Stimulated activated CD8-positive, alpha-beta memory T cell treated with anti-CD3 and anti-CD28 coated beads, Interleukin-4, amount 100 ng/mL, for 4 hours (primary cell): ENCODE measurements around the gene GSTO2.

Source experiments
- DNase-seq, 2 donors: peaks; one replicate each; pipeline ENCODE4 v3.0.0-alpha.2; 2020; ENCODE audit warnings: low read depth in 2 of 2, low spot score in 1 of 2

GSTO2 gene

GRCh38 chr10:104279550-104280259 lies 10.7 kb downstream of the GSTO2 start:
- no peak for DNase-seq

DNA sequence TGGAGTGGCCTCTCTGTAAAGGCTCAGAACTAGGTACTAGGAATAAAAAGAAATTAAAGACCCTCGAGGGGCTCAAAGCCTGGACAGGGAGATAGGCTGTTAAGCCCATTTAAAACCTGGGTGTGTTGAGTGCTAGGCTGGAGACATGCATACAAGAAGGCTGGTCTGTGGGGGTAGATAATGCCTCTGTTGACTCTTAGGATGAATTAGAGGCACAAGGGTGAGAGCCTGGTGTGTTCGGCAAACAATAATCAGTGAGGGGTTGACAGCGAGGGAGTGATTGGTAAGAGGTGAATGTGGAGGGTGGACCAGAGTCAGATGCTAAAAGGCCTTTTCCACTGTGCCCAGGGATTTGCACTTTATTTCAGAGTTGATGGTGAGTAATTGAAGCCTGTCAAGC lies 12.7 kb downstream of the GSTO2 start:
- no peak for DNase-seq

DNA sequence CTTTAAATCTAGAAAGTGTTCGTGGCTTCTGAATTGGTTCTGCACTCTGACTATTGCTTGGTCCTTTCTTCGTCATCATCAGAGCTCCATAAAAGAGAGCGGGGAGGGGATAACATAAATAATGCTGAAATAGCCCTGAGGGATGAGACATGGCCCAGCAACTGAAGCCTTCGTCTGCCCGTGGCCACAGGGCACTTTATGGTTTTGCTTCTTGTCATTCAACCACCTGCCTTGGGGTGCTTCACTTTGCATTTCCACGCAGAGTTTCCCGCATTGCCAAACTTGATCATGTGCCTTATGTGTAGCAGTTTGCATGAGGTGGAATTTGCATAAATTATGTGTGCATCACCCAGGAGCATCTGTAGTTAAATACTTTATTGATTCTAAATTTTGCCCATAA lies 15.9 kb downstream of the GSTO2 start:
- DNase-seq = no peak

GRCh38 chr10:104286939-104287338 lies 18.0 kb downstream of the GSTO2 start:
- no peak for DNase-seq

GRCh38 chr10:104288355-104288754 lies 19.4 kb downstream of the GSTO2 start:
- DNase-seq = no peak

DNA sequence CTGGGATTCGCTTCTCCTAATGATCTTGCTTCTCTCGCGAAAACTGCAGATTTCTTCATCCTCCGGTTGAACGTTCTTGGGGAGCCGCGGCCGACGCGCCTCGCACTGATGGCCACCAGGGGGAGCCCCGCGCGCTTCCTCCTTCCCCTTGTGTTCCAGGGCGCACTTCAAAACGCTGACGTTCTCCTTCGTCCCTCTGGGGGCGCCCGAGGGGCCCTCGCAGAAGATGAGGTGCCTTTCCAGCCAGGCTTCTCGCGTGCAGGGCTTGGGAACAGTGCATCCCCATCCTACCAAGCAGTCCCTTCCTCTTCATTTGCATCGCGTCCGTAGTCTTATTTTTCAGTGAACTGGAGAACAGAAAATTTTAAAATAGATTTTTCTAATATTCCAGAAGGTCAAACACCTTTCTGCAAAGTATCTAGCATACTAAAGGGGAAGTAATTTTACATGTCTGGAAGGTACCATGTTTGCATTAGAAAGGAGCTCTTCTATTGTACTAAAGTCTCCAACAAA lies 22.5 kb downstream of the GSTO2 start:
- DNase-seq = peak; percentile 69 to 83

GRCh38 chr10:104293011-104293410 lies 24.0 kb downstream of the GSTO2 start:
- DNase-seq = no peak

DNA sequence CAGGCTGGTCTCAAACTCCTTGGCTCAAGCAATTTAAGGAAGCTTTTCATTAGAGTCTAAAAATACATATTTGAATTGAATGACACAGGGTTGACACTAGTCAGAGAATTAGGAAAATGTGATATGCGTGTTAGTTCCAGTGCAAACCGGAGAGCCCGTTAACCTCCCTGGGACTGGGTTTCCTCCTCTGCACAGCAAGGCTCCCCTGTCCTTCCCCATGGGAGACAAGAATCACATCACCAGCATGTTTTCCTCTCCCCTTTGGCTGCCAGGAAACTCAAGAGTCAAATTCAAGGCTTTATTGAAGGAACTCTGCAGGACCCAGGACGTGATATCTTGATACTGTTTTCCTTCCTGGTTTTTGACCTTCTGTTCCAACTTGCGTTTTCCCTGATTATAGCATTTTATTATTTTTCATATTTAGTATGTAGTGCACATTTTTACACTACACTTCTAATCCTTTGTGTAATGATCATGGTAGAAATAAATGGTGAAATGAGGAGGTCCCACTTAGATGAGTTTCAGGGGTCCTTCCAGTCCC lies 24.9 kb downstream of the GSTO2 start:
- no peak for DNase-seq

- DNase-seq = no peak
Observed at GRCh38 chr10:104296687-104297436, 27.9 kb downstream of the GSTO2 start.

GRCh38 chr10:104297697-104298660 lies 29.0 kb downstream of the GSTO2 start:
- DNase-seq = no peak

DNA sequence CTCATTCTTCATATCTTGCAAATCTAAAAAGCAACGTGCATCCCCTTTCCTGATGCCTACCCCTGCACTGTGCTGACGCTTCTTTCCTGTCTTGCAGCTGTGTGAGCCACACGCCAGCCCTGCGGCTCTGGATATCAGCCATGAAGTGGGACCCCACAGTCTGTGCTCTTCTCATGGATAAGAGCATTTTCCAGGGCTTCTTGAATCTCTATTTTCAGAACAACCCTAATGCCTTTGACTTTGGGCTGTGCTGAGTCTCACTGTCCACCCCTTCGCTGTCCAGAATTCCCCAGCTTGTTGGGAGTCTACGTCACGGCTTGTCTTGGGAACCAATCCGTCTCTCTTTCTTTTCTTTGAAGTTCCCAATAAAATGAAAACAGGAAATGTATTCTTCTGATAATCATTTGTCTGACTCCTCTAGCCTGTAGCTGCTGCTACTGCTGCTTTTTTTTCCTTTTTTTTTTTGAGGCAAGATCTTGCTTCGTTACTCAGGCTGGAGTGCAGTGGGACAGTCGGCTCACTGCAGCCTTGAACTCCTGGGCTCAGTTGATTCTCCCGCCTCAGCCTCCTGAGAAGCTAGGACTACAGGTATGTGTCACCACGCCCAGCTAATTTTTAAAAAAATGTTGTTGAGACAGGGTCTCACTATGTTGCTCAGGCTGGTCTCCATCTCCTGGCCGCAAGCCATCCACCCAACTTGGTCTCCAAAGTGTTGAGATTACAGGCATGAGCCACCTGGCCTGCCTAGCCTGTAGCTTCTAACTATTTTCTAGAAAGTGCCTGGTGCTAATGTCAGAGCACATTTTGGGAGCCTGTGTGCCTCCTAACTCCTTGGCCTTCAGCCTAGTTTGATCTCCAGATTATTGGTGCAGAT lies 30.3 kb downstream of the GSTO2 start:
- DNase-seq = no peak

- no peak for DNase-seq
Observed at GRCh38 chr10:104300002-104300735, 31.2 kb downstream of the GSTO2 start.

- no peak for DNase-seq
Observed at GRCh38 chr10:104300736-104301292, 31.8 kb downstream of the GSTO2 start.

- DNase-seq = no peak
Observed at GRCh38 chr10:104301907-104302690, 33.1 kb downstream of the GSTO2 start.

GRCh38 chr10:104303594-104304355 lies 34.8 kb downstream of the GSTO2 start:
- DNase-seq = no peak

- no peak for DNase-seq
Observed at GRCh38 chr10:104304356-104304745, 35.4 kb downstream of the GSTO2 start.

DNA sequence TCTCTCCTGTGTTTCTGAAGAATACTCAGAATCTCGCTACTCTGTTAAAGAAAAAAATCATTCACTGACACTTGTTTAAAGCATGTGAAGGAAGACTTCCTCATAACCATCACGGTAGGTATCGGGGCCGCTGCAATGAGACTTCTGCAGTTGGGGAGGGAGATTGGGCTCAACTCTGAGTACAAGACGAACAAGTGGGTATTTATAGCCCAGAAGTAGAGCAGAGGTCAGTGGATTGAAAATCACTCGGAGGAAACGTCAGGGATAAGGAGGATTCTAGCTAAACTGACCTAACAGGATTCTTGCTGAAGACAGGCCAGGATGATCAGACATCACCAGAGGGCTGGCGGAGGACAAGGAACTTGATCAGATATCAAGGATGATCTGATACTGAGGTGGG lies 35.9 kb downstream of the GSTO2 start:
- no peak for DNase-seq

- DNase-seq = no peak
Observed at GRCh38 chr10:104306897-104307296, 37.9 kb downstream of the GSTO2 start.
